ENCODE measurements around the gene SMIM15.
A peak's percentile ranks its signal among the peaks of the same experiment; 100 is the strongest.

SMIM15 gene

GRCh38 chr5:61186634-61187033 lies 24.4 kb upstream of the SMIM15 start:
- Histone ChIP-seq H2BK5ac (ENCODE audit: low read depth, low read length, poor library complexity) (no peak overlapping the region), H3K27ac (ENCODE audit: low read depth, low read length) (no peak overlapping the region), H4K8ac (ENCODE audit: low read depth, low read length) (no peak overlapping the region), H3K14ac (ENCODE audit: low read length) (no peak overlapping the region), H2AFZ (ENCODE audit: insufficient read depth, low read length, poor library complexity) (no peak overlapping the region), H3K36me3 (ENCODE audit: control insufficient read depth in 1 of 2, insufficient read depth in 2 of 2, low read length in 2 of 2) (no peaks in the 10 kb centered on the region), H2AK5ac (ENCODE audit: low read length) (no peak overlapping the region), H3K4ac (ENCODE audit: low read depth, low read length) (no peak overlapping the region), H3K4me2 (ENCODE audit: low read length) (no peak overlapping the region), H3K18ac (ENCODE audit: low read length) (no peak overlapping the region), H3K79me1 (ENCODE audit: low read length) (no peaks in the 10 kb centered on the region), H3K4me1 (ENCODE audit: control insufficient read depth in 1 of 2, insufficient read depth in 2 of 2, low read length in 2 of 2) (no peaks in the 10 kb centered on the region), H2BK120ac (ENCODE audit: insufficient read depth, low read length, poor library complexity) (no peak overlapping the region), H3K9me3 (ENCODE audit: insufficient read depth, low read depth, low read length) (no peaks in the 10 kb centered on the region), H3K9ac (ENCODE audit: low read length) (no peak overlapping the region), H4K12ac (ENCODE audit: low read depth, low read length) (no peak overlapping the region), H3K23ac (ENCODE audit: low read length) (no peak overlapping the region), H3K4me3 (ENCODE audit: low read depth, low read length) (no peak overlapping the region), H3K79me2 (ENCODE audit: control insufficient read depth, insufficient read depth, low read length, poor library complexity) (no peaks in the 10 kb centered on the region), H2BK12ac (ENCODE audit: low read length) (no peak overlapping the region), H3K27me3 (ENCODE audit: insufficient read depth, low read length) (no peaks in the 10 kb centered on the region), H4K91ac (ENCODE audit: low read depth, low read length) (no peak overlapping the region)
- WGBS (ENCODE audit: extremely low coverage, insufficient coverage, insufficient read length): 100% methylated on average over 1 of the region's 2 CpGs
- DNase-seq: no peak

- Histone ChIP-seq H3K27me3 (ENCODE audit: insufficient read depth, low read length) (no peaks in the 10 kb centered on the region), H3K4me3 (ENCODE audit: low read depth, low read length) (no peak overlapping the region), H3K9me3 (ENCODE audit: insufficient read depth, low read depth, low read length) (no peaks in the 10 kb centered on the region), H2AK5ac (ENCODE audit: low read length) (no peak overlapping the region), H2AFZ (ENCODE audit: insufficient read depth, low read length, poor library complexity) (no peak overlapping the region), H3K23ac (ENCODE audit: low read length) (no peak overlapping the region), H3K4ac (ENCODE audit: low read depth, low read length) (no peak overlapping the region), H3K9ac (ENCODE audit: low read length) (no peak overlapping the region), H3K27ac (ENCODE audit: low read depth, low read length) (no peak overlapping the region), H2BK12ac (ENCODE audit: low read length) (no peak overlapping the region), H3K79me2 (ENCODE audit: control insufficient read depth, insufficient read depth, low read length, poor library complexity) (no peaks in the 10 kb centered on the region), H3K14ac (ENCODE audit: low read length) (no peak overlapping the region), H4K8ac (ENCODE audit: low read depth, low read length) (no peak overlapping the region), H4K12ac (ENCODE audit: low read depth, low read length) (no peak overlapping the region), H3K18ac (ENCODE audit: low read length) (no peak overlapping the region), H2BK120ac (ENCODE audit: insufficient read depth, low read length, poor library complexity) (no peak overlapping the region), H2BK5ac (ENCODE audit: low read depth, low read length, poor library complexity) (no peak overlapping the region), H3K4me1 (ENCODE audit: control insufficient read depth in 1 of 2, insufficient read depth in 2 of 2, low read length in 2 of 2) (no peaks in the 10 kb centered on the region), H3K36me3 (ENCODE audit: control insufficient read depth in 1 of 2, insufficient read depth in 2 of 2, low read length in 2 of 2) (no peaks in the 10 kb centered on the region), H3K79me1 (ENCODE audit: low read length) (no peaks in the 10 kb centered on the region), H3K4me2 (ENCODE audit: low read length) (no peak overlapping the region), H4K91ac (ENCODE audit: low read depth, low read length) (no peak overlapping the region)
- WGBS (ENCODE audit: extremely low coverage, insufficient coverage, insufficient read length): no CpG with 5 or more reads among the region's 2 CpGs
- DNase-seq: peak in 1 of 2 donors; percentile 38
Measured at GRCh38 chr5:61184708-61185107, 22.4 kb upstream of the SMIM15 start.

- no peak overlapping the region for H4K91ac ChIP-seq (ENCODE audit: low read depth, low read length)
- no CpG with 5 or more reads among the region's 1 CpG for WGBS (ENCODE audit: extremely low coverage, insufficient coverage, insufficient read length)
- no peak overlapping the region for H2BK120ac ChIP-seq (ENCODE audit: insufficient read depth, low read length, poor library complexity)
Measured at GRCh38 chr5:61183538-61183937, 21.3 kb upstream of the SMIM15 start.

GRCh38 chr5:61182449-61182848 lies 20.2 kb upstream of the SMIM15 start:
- Histone ChIP-seq H3K4ac (ENCODE audit: low read depth, low read length) (no peak overlapping the region), H2BK5ac (ENCODE audit: low read depth, low read length, poor library complexity) (no peak overlapping the region), H3K4me2 (ENCODE audit: low read length) (no peak overlapping the region), H4K91ac (ENCODE audit: low read depth, low read length) (no peak overlapping the region), H3K36me3 (ENCODE audit: control insufficient read depth in 1 of 2, insufficient read depth in 2 of 2, low read length in 2 of 2) (no peaks in the 10 kb centered on the region), H3K4me3 (ENCODE audit: low read depth, low read length) (no peak overlapping the region), H3K79me1 (ENCODE audit: low read length) (no peaks in the 10 kb centered on the region), H2BK12ac (ENCODE audit: low read length) (no peak overlapping the region), H4K12ac (ENCODE audit: low read depth, low read length) (no peak overlapping the region), H3K4me1 (ENCODE audit: control insufficient read depth in 1 of 2, insufficient read depth in 2 of 2, low read length in 2 of 2) (no peaks in the 10 kb centered on the region), H3K23ac (ENCODE audit: low read length) (no peak overlapping the region), H3K9ac (ENCODE audit: low read length) (no peak overlapping the region), H3K9me3 (ENCODE audit: insufficient read depth, low read depth, low read length) (no peaks in the 10 kb centered on the region), H2BK120ac (ENCODE audit: insufficient read depth, low read length, poor library complexity) (no peak overlapping the region), H3K18ac (ENCODE audit: low read length) (no peak overlapping the region), H3K14ac (ENCODE audit: low read length) (no peak overlapping the region), H2AK5ac (ENCODE audit: low read length) (no peak overlapping the region), H3K27me3 (ENCODE audit: insufficient read depth, low read length) (no peaks in the 10 kb centered on the region), H3K27ac (ENCODE audit: low read depth, low read length) (no peak overlapping the region), H2AFZ (ENCODE audit: insufficient read depth, low read length, poor library complexity) (no peak overlapping the region), H4K8ac (ENCODE audit: low read depth, low read length) (no peak overlapping the region), H3K79me2 (ENCODE audit: control insufficient read depth, insufficient read depth, low read length, poor library complexity) (no peaks in the 10 kb centered on the region)
- no CpG with 5 or more reads among the region's 2 CpGs for WGBS (ENCODE audit: extremely low coverage, insufficient coverage, insufficient read length)
- no peak for DNase-seq

More at GRCh38 chr5:61183538-61183937, 21.3 kb upstream of the SMIM15 start:
- no peak for DNase-seq
- H3K79me2 ChIP-seq (ENCODE audit: control insufficient read depth, insufficient read depth, low read length, poor library complexity): no peaks in the 10 kb centered on the region
- no peak overlapping the region for H2AFZ ChIP-seq (ENCODE audit: insufficient read depth, low read length, poor library complexity)
- no peak overlapping the region for H3K14ac ChIP-seq (ENCODE audit: low read length)
- no peak overlapping the region for H3K4me3 ChIP-seq (ENCODE audit: low read depth, low read length)
- no peak overlapping the region for H2BK5ac ChIP-seq (ENCODE audit: low read depth, low read length, poor library complexity)
- H3K79me1 ChIP-seq (ENCODE audit: low read length): no peaks in the 10 kb centered on the region
- H2AK5ac ChIP-seq (ENCODE audit: low read length): no peak overlapping the region
- no peaks in the 10 kb centered on the region for H3K4me1 ChIP-seq (ENCODE audit: control insufficient read depth in 1 of 2, insufficient read depth in 2 of 2, low read length in 2 of 2)
- H4K12ac ChIP-seq (ENCODE audit: low read depth, low read length): no peak overlapping the region
- no peak overlapping the region for H3K4me2 ChIP-seq (ENCODE audit: low read length)
- H2BK12ac ChIP-seq (ENCODE audit: low read length): no peak overlapping the region
- H3K27me3 ChIP-seq (ENCODE audit: insufficient read depth, low read length): no peaks in the 10 kb centered on the region
- no peak overlapping the region for H4K8ac ChIP-seq (ENCODE audit: low read depth, low read length)
- no peak overlapping the region for H3K27ac ChIP-seq (ENCODE audit: low read depth, low read length)
- no peak overlapping the region for H3K23ac ChIP-seq (ENCODE audit: low read length)
- no peak overlapping the region for H3K18ac ChIP-seq (ENCODE audit: low read length)
- no peak overlapping the region for H3K4ac ChIP-seq (ENCODE audit: low read depth, low read length)
- no peak overlapping the region for H3K9ac ChIP-seq (ENCODE audit: low read length)
- H3K9me3 ChIP-seq (ENCODE audit: insufficient read depth, low read depth, low read length): no peaks in the 10 kb centered on the region
- H3K36me3 ChIP-seq (ENCODE audit: control insufficient read depth in 1 of 2, insufficient read depth in 2 of 2, low read length in 2 of 2): no peaks in the 10 kb centered on the region
